Hepatocyte (in vitro differentiated cells): ENCODE results near the gene VAC14. TPM values are rescaled to one million over a fixed set of nuclear protein-coding genes. Genes with fewer than 3 reads are reported as not detected.

Experiments
- DNase-seq: peaks from one replicate; pipeline ENCODE4 v3.0.0-alpha.2; 2016; ENCODE audit warnings: low spot score
- H2AFZ ChIP-seq: fragments of 200-600 bp; sonication (generic); 2 replicates; pipeline ENCODE4 v1.6.0; 2016; ENCODE audit warnings: antibody characterized with exemption, mild to moderate bottlenecking
- H3K27ac ChIP-seq: fragments of 200-600 bp; sonication (generic); 2 replicates; pipeline ENCODE4 v1.5.1; 2016; ENCODE audit warnings: mild to moderate bottlenecking
- H3K27me3 ChIP-seq: fragments of 200-600 bp; sonication (generic); 2 replicates; pipeline ENCODE4 v1.6.1; 2016
- H3K36me3 ChIP-seq: fragments of 200-600 bp; sonication (generic); replicated peaks from 2 replicates; pipeline ENCODE4 v1.5.1; 2016; ENCODE audit warnings: low read depth; ENCODE audit not compliant: insufficient read depth
- H3K4me1 ChIP-seq: fragments of 200-600 bp; sonication (generic); 2 replicates; pipeline ENCODE4 v1.5.1; 2016; ENCODE audit warnings: mild to moderate bottlenecking, moderate library complexity; ENCODE audit not compliant: insufficient read depth
- H3K4me2 ChIP-seq: fragments of 200-600 bp; sonication (generic); 2 replicates; pipeline ENCODE4 v1.6.0; 2016
- H3K4me3 ChIP-seq: fragments of 200-600 bp; sonication (generic); 2 replicates; pipeline ENCODE4 v1.5.1; 2016; ENCODE audit warnings: mild to moderate bottlenecking
- H3K79me2 ChIP-seq: fragments of 200-600 bp; sonication (generic); 2 replicates; pipeline ENCODE4 v1.6.0; 2017; ENCODE audit warnings: mild to moderate bottlenecking
- H3K9me2 ChIP-seq: fragments of 200-600 bp; sonication (generic); replicated peaks from 2 replicates; pipeline ENCODE4 v1.6.0; 2017; ENCODE audit warnings: mild to moderate bottlenecking; ENCODE audit not compliant: insufficient read depth
- H3K9me3 ChIP-seq: fragments of 200-600 bp; sonication (generic); 2 replicates; pipeline ENCODE4 v1.5.1; 2016; ENCODE audit warnings: low read depth, mild to moderate bottlenecking
- H4K20me1 ChIP-seq: fragments of 200-600 bp; sonication (generic); 2 replicates; pipeline ENCODE4 v1.6.0; 2016; ENCODE audit warnings: mild to moderate bottlenecking; ENCODE audit not compliant: insufficient read depth, poor library complexity, severe bottlenecking
- CTCF ChIP-seq: fragments of 200-600 bp; sonication (generic); IDR thresholded peaks from 2 replicates; pipeline ENCODE4 v1.5.1; 2016; ENCODE audit warnings: antibody characterized with exemption, mild to moderate bottlenecking; ENCODE audit not compliant: poor library complexity
- EZH2 ChIP-seq: fragments of 200-600 bp; sonication (generic); IDR thresholded peaks from 2 replicates; pipeline ENCODE4 v1.6.1; 2016; ENCODE audit warnings: antibody characterized with exemption, mild to moderate bottlenecking, borderline replicate concordance
- EZH2phosphoT487 ChIP-seq: fragments of 200-600 bp; sonication (generic); IDR thresholded peaks from one replicate; pipeline ENCODE4 v1.6.1; 2018; ENCODE audit warnings: antibody characterized with exemption, mild to moderate bottlenecking, low read depth, moderate library complexity; ENCODE audit not compliant: unreplicated experiment, severe bottlenecking
- WGBS: methylation state at CpG from one replicate; pipeline ENCODE4 v1.1.6; 2016; ENCODE audit warnings: low lambda C conversion rate; ENCODE audit errors: missing lambda C conversion rate; 5-methylcytosine and 5-hydroxymethylcytosine counted together
- polyA plus RNA-seq: library from polyadenylated mRNA; unstranded; fragments of >200 nt; fragmentation: Nextera tagmentation; extraction: Ambion mirVana; gene quantifications from 2 replicates; pipeline ENCODE4 v1.2.1, GENCODE V29; 2016
- total RNA-seq: library from RNA; depleted of rRNA; stranded (reverse); fragments of >200 nt; gene quantifications from 2 replicates; pipeline ENCODE4 v1.2.3, GENCODE V29; 2014

Gene VAC14
- total and polyA plus RNA-seq, 2 experiments from 2014 or later, result 35.8 to 49.4 TPM

GRCh38 chr16:70678898-70679670 lies 121.9 kb downstream of the VAC14 start:
- Histone ChIP-seq H3K4me3 (no peak overlapping the region), H3K9me2 (no peaks in the 10 kb centered on the region), H3K36me3 (no peaks in the 10 kb centered on the region), H3K9me3 (no peaks in the 10 kb centered on the region), H3K27ac (no peak overlapping the region), H3K4me2 (no peak overlapping the region), H3K79me2 (peaks cover 39% of the 10 kb centered on the region), H4K20me1 (peaks cover 37% of the 10 kb centered on the region), H3K27me3 (no peaks in the 10 kb centered on the region), H2AFZ (no peak overlapping the region), H3K4me1 (peaks cover 27% of the 10 kb centered on the region)
- TF ChIP-seq CTCF, result no peak
- no peak for TF ChIP-seq EZH2
- WGBS, result 94% methylated on average over 20 of the region's 31 CpGs
- no peak for DNase-seq

- Histone ChIP-seq H2AFZ (no peak overlapping the region), H3K4me2 (no peak overlapping the region), H3K4me1 (peaks cover 19% of the 10 kb centered on the region), H3K27me3 (no peaks in the 10 kb centered on the region), H3K79me2 (peaks cover 32% of the 10 kb centered on the region), H3K9me2 (no peaks in the 10 kb centered on the region), H3K4me3 (no peak overlapping the region), H3K9me3 (no peaks in the 10 kb centered on the region), H3K36me3 (peaks cover 2% of the 10 kb centered on the region), H4K20me1 (peaks cover 30% of the 10 kb centered on the region), H3K27ac (no peak overlapping the region)
- no peak for TF ChIP-seq CTCF
- TF ChIP-seq EZH2, result no peak
- TF ChIP-seq EZH2phosphoT487, result no peak
- DNase-seq, result no peak
- 97% methylated on average over 22 of the region's 22 CpGs for WGBS
These were observed 122.6 kb downstream of the VAC14 start for GRCh38 chr16:70678121-70678897.

- Histone ChIP-seq H3K79me2 (peaks cover 25% of the 10 kb centered on the region), H3K4me2 (no peak overlapping the region), H4K20me1 (peaks cover 23% of the 10 kb centered on the region), H3K27ac (no peak overlapping the region), H3K9me3 (no peaks in the 10 kb centered on the region), H3K36me3 (peaks cover 3% of the 10 kb centered on the region), H3K4me1 (peaks cover 15% of the 10 kb centered on the region), H2AFZ (no peak overlapping the region), H3K4me3 (no peak overlapping the region), H3K27me3 (no peaks in the 10 kb centered on the region), H3K9me2 (no peaks in the 10 kb centered on the region)
- TF ChIP-seq CTCF (no peak), EZH2 (no peak), EZH2phosphoT487 (no peak)
- 95% methylated on average over 15 of the region's 15 CpGs for WGBS
- DNase-seq, result no peak
These were observed 123.3 kb downstream of the VAC14 start for GRCh38 chr16:70677499-70678120.
